HG03280 (cell line): ENCODE measurements around the gene MRFAP1.
A peak's percentile ranks its signal among the peaks of the same experiment; 100 is the strongest.

ENCODE experiments used
- ATAC-seq: cut with Tn5 transposase; IDR thresholded peaks from one replicate; pipeline ENCODE4 v1.9.1; 2021; ENCODE audit warnings: mild to moderate bottlenecking, moderate library complexity; ENCODE audit not compliant: unreplicated experiment

The MRFAP1 gene

DNA sequence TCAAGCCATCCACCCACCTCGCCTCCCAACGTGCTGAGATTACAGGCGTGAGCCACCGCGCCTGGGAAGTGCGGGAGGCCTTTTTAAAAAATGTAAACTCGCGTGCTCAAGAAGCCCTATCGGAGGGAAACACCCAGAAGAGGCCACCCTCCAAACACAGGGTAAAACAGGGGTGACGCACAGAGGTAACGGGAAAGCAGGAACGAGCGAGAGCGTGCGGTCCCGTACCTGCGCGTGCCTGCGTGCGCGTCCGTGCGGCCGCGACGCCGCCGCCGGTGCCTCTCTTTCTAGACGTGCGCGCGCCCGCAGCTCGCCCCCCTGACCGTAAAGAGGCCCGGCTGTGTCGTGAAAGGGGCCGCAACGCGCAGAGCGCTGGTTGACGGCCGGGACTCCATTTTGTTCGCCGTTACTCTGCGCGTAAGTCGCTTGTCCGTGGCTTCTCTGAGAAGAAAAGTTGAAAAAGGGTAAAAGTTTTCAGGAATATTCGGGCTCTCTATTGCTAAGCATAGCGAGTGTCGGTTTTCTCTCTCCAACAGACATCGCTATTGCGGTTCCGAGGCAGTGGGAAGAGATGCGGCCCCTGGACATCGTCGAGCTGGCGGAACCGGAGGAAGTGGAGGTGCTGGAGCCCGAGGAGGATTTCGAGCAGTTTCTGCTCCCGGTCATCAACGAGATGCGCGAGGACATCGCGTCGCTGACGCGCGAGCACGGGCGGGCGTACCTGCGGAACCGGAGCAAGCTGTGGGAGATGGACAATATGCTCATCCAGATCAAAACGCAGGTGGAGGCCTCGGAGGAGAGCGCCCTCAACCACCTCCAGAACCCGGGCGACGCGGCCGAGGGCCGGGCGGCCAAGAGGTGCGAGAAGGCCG, at the start of gene MRFAP1:
Gene MRFAP1, plus strand, starts transcription at position 394 of the 872 bp plus-strand sequence. Its CDS starts 178 bp downstream, at position 572.
- ATAC-seq: peak; percentile 85

DNA sequence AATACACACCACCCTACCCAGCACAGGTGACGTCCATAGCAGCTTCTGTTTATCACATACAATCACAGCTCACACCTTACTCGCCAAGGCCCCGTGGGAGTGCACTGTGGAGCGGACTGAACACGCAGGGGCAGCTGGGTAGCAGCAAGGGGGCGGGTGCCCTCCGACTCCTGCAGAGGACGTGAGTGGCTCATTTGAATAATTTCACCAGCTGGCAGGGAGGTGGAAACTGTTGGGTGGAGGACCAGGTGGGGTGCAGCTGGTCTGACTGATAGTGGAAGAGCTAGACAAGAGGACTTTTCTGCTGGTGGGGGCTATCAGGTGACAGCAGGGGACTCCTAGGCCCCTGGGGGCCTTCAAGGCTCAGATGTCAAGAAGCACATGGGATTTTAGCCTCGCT, 49.2 kb upstream of the MRFAP1 start:
- ATAC-seq: no peak

DNA sequence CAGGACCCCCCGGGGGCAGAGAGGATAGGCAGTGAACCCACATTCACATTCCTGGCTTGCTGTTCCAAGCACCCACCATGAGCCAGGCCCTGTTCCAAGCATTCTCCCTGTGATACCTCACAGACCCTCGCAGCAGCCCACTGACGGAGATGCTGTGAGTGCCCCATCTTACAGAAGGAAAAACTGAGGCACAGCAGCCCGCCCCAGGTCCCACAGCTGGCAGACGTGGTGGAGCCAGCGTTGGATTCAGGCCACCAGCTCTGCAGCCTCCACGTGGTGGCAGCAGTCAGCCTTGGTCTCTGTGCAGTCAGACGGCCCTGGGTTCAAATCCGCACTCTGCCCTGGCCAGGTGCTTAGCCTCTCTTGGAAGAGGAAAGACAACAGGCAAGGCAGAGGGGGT, 48.7 kb upstream of the MRFAP1 start:
- no peak for ATAC-seq

DNA sequence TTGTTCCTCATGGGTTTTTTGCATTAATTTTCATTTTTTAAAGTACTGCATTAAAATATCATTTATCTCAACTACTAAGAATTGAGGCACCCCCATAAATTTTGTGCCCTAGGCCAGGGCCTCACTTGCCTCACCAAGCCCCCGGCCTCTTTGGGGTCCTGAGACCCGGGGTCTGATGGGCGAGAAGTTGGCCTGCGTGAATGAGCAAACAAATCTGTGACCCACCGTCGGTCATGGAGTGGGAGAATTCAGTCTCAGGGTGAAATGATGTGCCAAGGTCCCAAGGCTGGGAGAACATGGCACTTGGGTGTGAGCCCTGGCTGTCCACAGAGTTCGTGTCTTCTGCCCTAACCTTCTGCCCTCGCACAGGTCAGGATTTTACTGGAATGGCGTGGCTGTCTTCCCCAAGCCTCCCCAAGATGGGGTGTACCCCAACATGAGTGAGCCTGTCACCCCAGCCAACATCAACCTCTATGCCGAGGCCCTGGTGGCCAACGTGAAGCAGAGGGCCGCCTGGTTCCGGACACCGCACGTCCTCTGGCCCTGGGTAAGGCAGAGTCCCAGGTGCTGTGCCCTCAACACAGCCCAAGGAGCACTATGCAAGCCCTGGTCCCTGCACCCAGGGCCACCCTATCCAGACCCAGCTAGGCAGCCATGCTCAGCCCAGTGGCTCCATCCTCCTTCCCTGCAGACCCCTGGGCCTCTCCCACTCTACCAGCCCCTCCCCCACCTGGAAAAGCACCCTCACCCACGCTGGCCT, 47.5 kb upstream of the MRFAP1 start:
- no peak for ATAC-seq

DNA sequence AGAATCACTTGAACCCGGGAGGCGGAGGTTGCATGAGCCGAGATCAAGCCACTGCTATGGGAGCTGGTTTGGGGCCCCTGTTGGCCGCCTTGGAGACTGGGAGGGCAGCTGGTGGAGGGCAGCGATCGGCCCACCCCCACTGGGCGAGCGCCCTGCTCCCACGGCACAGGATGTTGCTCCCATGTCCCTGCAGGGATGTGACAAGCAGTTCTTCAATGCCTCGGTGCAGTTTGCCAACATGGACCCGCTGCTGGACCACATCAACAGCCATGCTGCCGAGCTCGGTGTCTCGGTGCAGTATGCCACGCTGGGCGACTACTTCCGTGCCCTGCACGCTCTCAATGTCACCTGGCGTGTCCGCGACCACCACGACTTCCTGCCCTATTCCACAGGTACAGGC, 46.1 kb upstream of the MRFAP1 start:
- ATAC-seq: no peak

DNA sequence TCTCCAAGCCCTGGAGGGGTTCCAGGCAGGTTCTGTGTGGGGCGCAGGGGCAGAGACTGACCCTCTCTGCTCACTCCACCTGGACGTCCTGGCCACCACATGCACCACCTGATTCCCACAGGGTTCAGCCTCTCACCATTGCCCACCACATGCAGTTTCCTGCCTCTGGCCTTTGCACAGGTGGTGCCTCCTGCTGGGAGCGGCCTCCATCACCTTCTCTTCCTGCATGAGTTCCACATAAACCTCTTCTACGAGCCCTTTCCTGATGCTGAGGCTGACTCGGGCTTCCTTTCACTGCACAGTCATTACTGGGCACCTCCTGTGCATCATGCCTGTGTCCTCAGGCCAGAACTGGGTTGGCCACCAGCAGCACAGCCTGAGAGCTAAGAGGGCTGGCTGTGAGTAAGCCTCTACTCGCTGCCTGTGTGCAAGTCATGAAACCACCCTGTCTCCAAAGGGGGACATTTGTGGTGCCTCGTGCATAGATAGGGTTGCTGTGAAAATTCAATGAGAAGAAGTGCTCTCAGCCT, 45.6 kb upstream of the MRFAP1 start:
- no peak for ATAC-seq

DNA sequence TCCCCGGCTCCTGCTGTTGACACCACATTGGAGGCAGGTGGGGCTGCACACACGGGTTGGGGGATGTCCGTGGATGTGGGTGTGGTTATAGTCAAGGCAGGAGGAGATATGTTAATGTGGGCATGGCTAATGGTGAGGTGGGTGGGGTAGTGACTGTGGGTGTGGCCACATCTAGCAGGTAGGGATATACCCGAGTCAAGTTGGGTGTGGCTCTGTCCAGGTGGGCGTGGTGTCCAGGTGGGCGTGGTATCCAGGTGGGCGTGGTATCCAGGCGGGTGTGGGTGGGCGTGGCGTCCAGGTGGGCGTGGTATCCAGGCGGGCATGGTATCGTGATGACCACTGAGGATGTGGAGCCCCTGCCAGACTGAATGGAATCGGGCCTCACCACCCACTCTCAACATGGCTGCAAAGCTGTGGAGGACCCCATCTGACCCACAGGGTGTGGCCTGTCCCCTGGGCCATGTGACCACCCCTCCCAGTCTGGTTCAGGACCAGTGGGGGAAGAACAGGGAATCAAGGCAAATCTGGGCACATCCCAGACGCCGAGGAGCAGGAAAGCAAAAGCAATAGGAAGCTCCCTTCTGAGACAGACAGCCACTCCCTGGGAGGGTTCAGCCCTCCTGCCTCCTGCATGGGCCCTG, 44.5 kb upstream of the MRFAP1 start:
- no peak for ATAC-seq

DNA sequence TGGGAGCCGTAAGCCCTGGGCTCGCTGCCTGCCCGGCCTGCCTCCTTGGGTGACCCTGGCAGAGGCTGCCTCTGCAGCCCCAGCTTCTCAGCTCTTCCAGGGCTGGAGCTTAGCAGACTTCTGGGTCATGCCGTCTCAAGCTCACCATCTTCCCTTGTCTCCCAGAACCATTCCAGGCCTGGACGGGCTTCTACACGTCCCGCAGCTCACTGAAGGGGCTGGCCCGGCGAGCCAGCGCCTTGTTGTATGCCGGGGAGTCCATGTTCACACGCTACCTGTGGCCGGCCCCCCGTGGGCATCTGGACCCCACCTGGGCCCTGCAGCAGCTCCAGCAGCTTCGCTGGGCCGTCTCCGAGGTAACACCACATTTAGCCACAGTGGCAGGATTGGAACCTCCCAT, 43.5 kb upstream of the MRFAP1 start:
- ATAC-seq: no peak

DNA sequence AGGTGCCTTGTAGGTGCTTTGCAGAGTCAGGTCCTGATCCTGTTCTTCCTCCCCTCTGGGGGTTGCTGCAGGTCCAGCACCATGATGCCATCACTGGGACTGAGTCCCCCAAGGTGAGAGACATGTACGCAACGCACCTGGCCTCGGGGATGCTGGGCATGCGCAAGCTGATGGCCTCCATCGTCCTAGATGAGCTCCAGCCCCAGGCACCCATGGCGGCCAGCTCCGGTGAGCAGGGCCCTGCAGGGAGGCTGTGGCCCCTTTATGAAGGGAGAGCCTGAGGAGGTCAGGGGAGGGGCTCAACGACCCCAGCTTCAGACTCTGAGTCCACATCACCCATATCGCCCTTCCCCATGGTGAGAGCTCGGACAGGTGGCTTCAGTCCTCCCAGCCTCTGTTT, 42.4 kb upstream of the MRFAP1 start:
- no peak for ATAC-seq

DNA sequence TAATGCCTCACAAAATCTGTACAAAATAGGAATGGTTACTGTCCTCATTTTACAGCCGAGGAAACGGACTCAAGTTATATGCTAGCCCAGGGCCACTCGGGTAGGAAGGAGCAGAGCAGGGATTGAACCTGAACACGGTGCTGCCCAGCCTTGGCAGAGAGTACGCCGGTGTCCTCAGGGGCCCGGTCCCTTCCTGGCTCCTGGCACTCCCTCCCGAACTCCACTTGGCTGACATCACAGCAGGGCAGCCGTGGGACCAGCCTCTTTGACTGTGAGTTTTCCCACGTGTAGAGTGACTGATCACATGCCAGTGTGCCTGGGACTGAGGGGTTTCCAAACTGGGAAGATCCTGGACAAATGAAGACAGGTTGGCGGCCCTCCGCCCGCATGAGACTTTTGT, 41.8 kb upstream of the MRFAP1 start:
- ATAC-seq: no peak

DNA sequence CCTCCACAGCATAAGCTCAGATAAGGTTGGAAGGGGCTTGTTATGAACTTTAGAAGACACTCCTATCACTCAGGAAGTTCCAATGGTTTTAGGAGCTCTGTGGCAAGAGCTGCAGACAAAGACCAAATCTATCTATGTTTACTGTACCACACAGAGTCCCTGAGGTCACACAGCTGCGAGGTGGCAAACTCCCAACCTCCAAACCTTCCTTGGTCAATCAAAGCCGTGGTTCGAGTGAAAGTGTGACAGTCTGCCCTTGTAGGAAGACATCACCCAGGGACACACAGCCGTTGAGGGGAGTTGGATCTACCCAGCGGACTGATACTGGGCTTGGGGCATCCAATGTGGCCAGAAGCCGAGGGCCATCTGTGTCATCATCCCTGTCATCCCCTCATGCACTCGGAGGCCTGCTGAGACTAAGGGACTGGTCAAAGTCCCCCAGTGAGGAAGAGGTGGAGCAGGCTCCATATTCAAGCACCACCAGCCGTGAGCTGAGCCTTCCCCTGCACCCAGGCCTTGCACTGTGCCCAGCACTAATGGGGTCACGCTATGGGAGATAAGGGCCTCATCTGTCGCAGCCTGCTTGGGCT, 38.7 kb upstream of the MRFAP1 start:
- ATAC-seq: no peak

DNA sequence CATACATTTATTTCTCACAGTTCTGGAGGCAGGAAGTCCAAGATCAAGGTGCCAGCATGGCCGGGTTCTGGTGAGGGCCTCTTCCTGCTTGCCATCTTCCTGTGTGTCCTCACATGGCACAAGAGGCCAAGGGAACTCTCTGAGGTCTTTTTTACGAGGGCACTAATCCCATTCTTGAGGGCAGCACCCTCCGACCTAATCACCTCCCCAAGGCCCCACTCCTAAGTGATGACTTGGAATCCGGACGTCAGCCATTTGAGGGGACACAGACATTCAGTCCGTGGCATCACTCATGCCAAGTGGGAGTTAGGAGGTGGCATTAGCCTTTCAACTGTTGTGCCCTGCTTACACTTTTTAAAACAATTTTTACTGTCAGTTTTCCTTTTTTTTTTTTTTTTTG, 38.2 kb upstream of the MRFAP1 start:
- no peak for ATAC-seq

DNA sequence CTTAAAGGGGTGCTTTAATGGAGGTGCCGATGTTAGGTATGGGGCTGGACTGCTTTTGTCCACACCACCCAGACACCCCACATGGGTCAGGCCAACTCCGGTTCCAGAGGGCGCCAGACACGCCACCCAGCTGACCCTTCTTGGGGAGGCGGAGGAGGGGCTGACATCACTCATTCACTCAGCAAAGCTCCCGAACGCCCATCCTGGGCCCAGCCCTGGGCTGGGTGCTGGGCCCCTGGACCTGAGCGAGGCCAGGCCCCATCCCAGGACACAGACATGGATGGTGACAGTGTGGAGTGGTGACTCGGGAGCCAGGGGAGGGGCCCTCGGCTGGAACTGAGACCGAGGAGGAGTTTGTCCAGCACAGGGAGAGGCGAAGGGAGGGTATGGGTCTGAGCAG, 37.4 kb upstream of the MRFAP1 start:
- ATAC-seq: no peak

DNA sequence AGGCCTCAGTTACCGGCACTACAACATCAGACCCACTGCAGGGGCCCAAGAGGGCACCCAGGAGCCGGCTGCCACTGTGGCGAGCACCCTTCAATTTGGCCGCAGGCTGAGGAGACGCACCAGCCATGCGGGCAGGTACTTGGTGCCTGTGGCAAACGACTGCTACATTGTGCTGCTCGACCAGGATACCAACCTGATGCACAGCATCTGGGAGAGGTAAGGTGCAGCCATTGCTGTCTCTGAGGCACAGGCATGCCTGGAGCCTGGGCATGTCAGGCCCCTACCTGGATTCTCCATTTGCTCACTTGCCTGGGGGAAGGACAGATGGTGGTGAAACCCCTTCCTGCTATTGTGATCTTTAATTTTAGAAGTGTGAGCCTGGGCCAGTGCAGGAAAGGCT, 35.4 kb upstream of the MRFAP1 start:
- ATAC-seq: no peak

DNA sequence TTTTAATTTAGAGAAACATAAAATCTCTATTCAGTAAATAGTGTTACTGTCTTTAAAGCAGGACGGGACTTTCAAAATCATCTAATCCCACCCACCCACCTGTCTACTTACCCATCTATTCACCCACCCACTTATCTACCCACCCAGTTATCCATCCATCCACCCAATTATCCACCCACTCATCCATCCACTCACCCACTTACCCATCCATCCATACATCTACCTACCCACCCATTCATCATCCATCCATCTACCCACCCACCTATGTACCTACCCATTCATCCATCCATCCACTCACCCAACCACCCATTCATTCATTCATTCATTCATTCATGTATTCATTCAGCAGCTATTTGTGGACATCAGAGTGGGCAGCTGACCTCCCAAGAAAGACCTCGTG, 34.9 kb upstream of the MRFAP1 start:
- no peak for ATAC-seq

DNA sequence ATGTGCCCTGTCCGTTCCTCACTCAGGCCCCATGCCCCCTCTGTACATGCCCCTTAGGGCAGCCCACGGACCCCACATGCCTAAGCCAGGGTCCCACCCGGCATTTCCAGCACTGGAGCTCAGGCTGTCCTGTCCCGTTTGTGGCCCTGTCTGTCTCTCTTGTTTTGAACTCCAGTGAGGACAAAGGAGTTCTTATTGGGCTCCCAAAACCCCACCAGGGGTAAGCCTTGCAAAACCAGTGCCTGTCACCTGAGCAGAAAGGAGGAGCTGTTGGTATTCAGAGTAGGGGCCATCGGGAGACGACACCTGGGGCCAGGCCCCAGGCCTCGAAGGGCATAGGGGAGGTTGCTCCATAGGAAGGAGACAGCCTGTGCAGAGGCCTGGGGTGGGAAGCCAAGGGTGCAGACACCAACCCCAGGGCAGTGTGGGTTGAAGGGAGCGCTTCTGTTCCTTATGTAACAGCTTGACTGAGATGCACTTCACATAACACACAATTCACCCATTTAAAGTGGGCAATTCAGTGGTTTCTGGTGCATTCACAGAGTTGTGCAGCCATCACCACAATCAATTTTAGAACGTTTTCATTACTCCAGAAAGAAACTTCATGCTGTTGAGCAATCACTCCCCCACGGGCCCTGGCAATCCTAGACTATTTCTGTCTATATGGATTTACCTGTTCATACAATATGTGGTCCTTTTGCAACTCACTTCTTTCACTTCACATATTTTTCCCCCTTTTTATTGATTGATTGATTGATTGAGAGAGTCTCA, 33.8 kb upstream of the MRFAP1 start:
- ATAC-seq: no peak

DNA sequence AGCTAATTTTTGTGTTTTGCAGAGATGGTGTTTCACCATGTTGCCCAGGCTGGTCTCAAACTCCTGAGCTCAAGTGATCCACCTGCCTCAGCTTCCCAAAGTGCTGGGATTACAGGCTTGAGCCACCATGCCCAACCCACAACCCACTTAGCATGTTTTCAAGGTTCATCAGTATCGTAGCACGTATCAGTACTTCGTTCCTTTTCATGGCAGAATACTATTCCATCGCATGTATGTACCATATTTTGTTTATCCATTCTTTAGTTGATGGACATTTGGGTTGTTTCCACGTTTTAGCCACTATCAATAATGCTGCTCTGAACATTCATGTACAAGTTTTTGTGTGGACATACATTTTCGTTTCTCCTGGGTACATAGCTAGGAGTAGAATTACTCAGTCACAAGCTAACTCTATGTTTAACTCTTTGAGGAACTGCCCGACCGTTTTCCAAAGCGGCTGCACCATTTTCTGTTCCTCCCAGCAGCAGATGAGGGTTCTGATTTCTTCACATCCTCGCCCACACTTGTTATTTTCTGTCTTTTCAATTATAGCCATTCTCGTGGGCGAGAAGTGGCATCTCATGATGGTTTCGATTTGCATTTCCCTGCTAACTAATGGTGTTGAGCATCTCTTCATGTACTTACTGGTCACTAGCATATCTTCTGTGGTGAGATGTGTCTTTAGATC, 33.0 kb upstream of the MRFAP1 start:
- ATAC-seq: no peak

DNA sequence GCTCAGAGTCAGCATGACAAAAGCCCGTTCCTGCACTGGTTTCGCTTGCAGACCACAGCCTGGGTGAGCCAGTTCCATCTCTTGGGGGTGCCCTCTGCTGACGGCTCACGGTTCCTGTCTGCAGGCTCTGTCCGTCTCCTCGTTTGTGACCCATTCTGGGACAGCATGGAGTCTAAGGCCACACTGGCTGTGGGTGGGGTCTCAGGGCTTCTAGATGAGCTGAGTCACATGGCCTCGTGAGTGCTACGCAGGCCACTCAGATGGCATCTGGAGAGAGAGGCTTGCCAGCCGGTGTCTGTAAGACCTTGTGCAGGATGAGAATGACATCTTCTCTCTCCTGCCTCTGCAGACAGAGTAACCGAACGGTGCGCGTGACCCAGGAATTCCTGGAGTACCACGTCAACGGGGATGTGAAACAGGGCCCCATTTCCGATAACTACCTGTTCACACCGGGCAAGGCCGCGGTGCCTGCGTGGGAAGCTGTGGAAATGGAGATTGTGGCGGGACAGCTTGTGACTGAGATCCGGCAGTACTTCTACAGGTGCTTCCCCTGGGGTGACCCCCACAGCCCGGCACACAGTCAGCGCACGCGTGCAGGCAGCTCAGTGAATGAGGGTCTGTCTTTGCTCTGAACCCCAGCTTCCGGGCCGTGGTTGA, 31.6 kb upstream of the MRFAP1 start:
- no peak for ATAC-seq

DNA sequence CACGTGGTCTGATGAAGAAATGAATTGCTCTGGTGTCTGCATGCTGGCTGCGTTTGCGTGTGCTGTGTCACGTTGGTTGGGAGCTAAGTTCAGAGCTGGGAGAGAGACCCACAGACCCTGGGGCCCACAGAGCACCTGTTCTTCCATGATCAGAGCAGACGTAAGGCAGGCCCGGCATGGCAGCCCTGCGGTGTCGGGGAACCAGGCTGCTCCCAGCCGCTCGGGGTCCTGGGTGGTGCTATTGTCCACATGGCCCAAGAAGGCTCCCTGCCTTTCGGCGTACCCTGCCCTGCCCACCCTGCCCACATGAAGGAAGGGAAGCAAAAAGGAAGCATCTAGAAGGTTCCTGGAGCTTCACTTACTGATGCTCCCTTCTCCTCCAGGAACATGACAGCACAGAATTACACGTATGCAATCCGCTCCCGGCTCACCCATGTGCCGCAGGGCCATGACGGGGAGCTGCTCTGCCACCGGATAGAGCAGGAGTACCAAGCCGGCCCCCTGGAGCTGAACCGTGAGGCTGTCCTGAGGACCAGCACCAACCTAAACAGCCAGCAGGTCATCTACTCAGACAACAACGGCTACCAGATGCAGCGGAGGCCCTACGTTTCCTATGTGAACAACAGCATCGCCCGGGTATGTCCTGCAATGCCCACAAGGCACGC, 30.9 kb upstream of the MRFAP1 start:
- ATAC-seq: no peak
